ENCODE data around the gene SMARCA1. TPM values are rescaled to one million over a fixed set of nuclear protein-coding genes. Genes with fewer than 3 reads are reported as not detected.
A peak's percentile ranks its signal among the peaks of the same experiment; 100 is the strongest.
"Not testable (repeated sequence)": the region's sequence is repeated elsewhere in the genome, so short reads cannot be mapped to it uniquely, and the experiment has no call there.

Gene SMARCA1
- total and polyA plus RNA-seq, 2 experiments from 2014 or later, result 66.7 to 119 TPM

DNA sequence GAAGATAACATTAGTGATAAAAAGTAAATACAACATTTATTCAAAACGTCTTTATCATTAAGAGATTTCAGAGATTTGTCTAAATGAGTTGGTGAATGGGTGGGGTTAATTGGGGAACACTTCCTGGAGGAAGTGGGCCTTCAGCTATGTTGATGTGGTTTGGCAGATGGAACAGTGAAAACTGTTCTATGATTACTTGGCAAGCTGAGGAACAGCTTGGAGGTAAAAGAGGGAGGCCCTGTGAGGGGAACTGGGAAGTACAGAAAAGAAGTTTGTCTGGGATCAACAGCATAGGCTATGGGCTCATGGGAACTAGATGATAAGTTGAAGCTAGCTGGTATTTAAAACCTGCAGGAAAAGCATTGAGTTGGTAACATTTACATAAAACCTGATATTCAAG lies 42.8 kb upstream of the SMARCA1 start:
- H2AFZ ChIP-seq, result no peak overlapping the region
- H3K9me2 ChIP-seq (replicated peaks; ENCODE audit: insufficient read depth), result no peaks in the 10 kb centered on the region
- H3K4me2 ChIP-seq, result no peak overlapping the region
- no peaks in the 10 kb centered on the region for H3K9me3 ChIP-seq (ENCODE audit: low read depth)
- DNase-seq (ENCODE audit: low spot score), result no peak
- H3K4me3 ChIP-seq, result no peak overlapping the region
- TF ChIP-seq EZH2 (IDR thresholded peaks at IDR 0.05; ENCODE audit: borderline replicate concordance) (no peak), EZH2phosphoT487 (IDR thresholded peaks at IDR 0.05; ENCODE audit: low read depth, severe bottlenecking, unreplicated experiment) (no peak)
- TF ChIP-seq, protein P1, sequence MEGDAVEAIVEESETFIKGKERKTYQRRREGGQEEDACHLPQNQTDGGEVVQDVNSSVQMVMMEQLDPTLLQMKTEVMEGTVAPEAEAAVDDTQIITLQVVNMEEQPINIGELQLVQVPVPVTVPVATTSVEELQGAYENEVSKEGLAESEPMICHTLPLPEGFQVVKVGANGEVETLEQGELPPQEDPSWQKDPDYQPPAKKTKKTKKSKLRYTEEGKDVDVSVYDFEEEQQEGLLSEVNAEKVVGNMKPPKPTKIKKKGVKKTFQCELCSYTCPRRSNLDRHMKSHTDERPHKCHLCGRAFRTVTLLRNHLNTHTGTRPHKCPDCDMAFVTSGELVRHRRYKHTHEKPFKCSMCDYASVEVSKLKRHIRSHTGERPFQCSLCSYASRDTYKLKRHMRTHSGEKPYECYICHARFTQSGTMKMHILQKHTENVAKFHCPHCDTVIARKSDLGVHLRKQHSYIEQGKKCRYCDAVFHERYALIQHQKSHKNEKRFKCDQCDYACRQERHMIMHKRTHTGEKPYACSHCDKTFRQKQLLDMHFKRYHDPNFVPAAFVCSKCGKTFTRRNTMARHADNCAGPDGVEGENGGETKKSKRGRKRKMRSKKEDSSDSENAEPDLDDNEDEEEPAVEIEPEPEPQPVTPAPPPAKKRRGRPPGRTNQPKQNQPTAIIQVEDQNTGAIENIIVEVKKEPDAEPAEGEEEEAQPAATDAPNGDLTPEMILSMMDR (IDR thresholded peaks at IDR 0.05; ENCODE audit: poor library complexity), result no peak
- no peaks in the 10 kb centered on the region for H3K79me2 ChIP-seq
- 17% methylated on average over 1 of the region's 1 CpG for WGBS (ENCODE audit: low lambda C conversion rate, missing lambda C conversion rate)
- peak overlapping the region; percentile 11 for H3K27ac ChIP-seq
- no peaks in the 10 kb centered on the region for H3K27me3 ChIP-seq
- H4K20me1 ChIP-seq (ENCODE audit: insufficient read depth, poor library complexity, severe bottlenecking), result no peaks in the 10 kb centered on the region
- no peaks in the 10 kb centered on the region for H3K4me1 ChIP-seq (ENCODE audit: insufficient read depth)
- H3K36me3 ChIP-seq (replicated peaks; ENCODE audit: insufficient read depth, low read depth), result no peaks in the 10 kb centered on the region

DNA sequence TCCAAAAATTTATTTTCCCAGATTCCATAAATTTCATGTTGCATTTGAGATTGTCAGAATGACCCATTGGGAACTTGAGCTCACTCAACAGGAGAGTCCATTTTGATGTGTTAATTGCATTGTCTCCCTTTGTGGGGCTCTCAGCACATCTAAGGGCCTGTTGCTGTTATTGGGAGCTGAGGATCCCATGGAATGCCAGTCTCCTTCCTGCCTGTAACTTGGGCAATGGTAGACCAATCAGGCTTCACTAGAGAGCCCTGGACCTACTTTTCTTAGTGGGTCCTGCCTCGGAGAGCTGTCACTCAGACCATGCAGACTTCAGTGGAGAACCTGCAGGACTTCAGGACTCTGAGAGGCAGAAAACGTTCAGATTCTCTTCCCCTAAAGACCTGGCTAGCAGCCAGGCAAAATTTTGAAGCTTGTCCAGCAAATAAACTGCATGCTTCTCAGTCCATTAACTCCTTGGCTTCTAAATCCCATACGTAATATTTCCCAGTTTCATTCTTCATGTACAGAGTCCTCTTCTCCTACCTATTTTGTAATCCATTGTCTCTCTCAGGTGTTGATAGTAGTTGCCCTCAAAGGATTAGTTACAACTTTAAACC lies 41.9 kb upstream of the SMARCA1 start:
- H3K36me3 ChIP-seq (replicated peaks; ENCODE audit: insufficient read depth, low read depth), result no peaks in the 10 kb centered on the region

DNA sequence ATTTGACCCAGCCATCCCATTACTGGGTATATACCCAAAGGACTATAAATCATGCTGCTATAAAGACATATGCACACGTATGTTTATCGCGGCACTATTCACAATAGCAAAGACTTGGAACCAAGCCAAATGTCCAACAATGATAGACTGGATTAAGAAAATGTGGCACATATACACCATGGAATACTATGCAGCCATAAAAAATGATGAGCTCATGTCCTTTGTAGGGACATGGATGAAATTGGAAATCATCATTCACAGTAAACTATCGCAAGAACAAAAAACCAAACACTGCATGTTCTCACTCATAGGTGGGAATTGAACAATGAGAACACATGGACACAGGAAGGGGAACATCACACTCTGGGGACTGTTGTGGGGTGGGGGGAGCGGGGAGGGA lies 41.1 kb upstream of the SMARCA1 start:
- not testable (repeated sequence) for H3K9me2 ChIP-seq (replicated peaks; ENCODE audit: insufficient read depth); H3K9me3 ChIP-seq (ENCODE audit: low read depth); H4K20me1 ChIP-seq (ENCODE audit: insufficient read depth, poor library complexity, severe bottlenecking); H3K27me3 ChIP-seq; H3K79me2 ChIP-seq; DNase-seq (ENCODE audit: low spot score); H3K4me1 ChIP-seq (ENCODE audit: insufficient read depth); H2AFZ ChIP-seq; H3K4me3 ChIP-seq; H3K4me2 ChIP-seq; H3K36me3 ChIP-seq (replicated peaks; ENCODE audit: insufficient read depth, low read depth); H3K27ac ChIP-seq
- 95% methylated on average over 4 of the region's 5 CpGs for WGBS (ENCODE audit: low lambda C conversion rate, missing lambda C conversion rate)

More for the DNA sequence above, 41.9 kb upstream of the SMARCA1 start:
- H3K4me1 ChIP-seq (ENCODE audit: insufficient read depth), result no peaks in the 10 kb centered on the region
- H3K9me2 ChIP-seq (replicated peaks; ENCODE audit: insufficient read depth), result no peaks in the 10 kb centered on the region
- H3K9me3 ChIP-seq (ENCODE audit: low read depth), result no peaks in the 10 kb centered on the region
- H3K27ac ChIP-seq, result peak overlapping the region; percentile 11
- no peak overlapping the region for H3K4me2 ChIP-seq
- no peaks in the 10 kb centered on the region for H4K20me1 ChIP-seq (ENCODE audit: insufficient read depth, poor library complexity, severe bottlenecking)
- no peak for DNase-seq (ENCODE audit: low spot score)
- 53% methylated on average over 3 of the region's 3 CpGs for WGBS (ENCODE audit: low lambda C conversion rate, missing lambda C conversion rate)
- no peaks in the 10 kb centered on the region for H3K27me3 ChIP-seq
- no peaks in the 10 kb centered on the region for H3K79me2 ChIP-seq
- H2AFZ ChIP-seq, result no peak overlapping the region
- no peak for TF ChIP-seq EZH2 (IDR thresholded peaks at IDR 0.05; ENCODE audit: borderline replicate concordance)
- TF ChIP-seq, protein P1 (IDR thresholded peaks at IDR 0.05; ENCODE audit: poor library complexity), result no peak
- no peak for TF ChIP-seq EZH2phosphoT487 (IDR thresholded peaks at IDR 0.05; ENCODE audit: low read depth, severe bottlenecking, unreplicated experiment)
- no peak overlapping the region for H3K4me3 ChIP-seq

DNA sequence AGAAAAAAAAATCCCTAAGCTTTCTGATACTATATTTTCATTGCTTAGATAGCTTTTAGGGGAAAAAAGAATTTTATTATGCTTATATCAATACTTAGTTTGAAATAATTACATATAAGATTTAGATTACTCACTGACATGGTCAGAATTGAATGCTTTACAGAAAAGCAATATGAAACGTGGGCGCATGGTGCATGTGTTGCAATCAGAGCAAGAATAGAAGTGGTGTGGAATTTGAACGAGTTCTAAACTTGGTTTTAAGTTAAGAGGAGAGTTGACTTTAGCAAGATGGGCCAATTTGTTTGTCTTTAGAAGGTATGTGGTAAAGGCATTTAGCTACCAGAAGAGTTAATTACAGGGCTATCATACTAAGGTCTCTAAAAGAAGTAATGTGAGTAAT lies 38.2 kb upstream of the SMARCA1 start:
- Histone ChIP-seq H3K9me3 (ENCODE audit: low read depth) (no peaks in the 10 kb centered on the region), H3K36me3 (replicated peaks; ENCODE audit: insufficient read depth, low read depth) (no peaks in the 10 kb centered on the region), H3K79me2 (no peaks in the 10 kb centered on the region), H3K4me1 (ENCODE audit: insufficient read depth) (no peaks in the 10 kb centered on the region), H2AFZ (no peak overlapping the region), H3K9me2 (replicated peaks; ENCODE audit: insufficient read depth) (no peaks in the 10 kb centered on the region), H3K4me3 (no peak overlapping the region), H3K27ac (no peak overlapping the region), H3K27me3 (no peaks in the 10 kb centered on the region), H4K20me1 (ENCODE audit: insufficient read depth, poor library complexity, severe bottlenecking) (no peaks in the 10 kb centered on the region), H3K4me2 (no peak overlapping the region)
- no peak for TF ChIP-seq EZH2 (IDR thresholded peaks at IDR 0.05; ENCODE audit: borderline replicate concordance)
- TF ChIP-seq, protein P1 (IDR thresholded peaks at IDR 0.05; ENCODE audit: poor library complexity), result no peak
- no peak for TF ChIP-seq EZH2phosphoT487 (IDR thresholded peaks at IDR 0.05; ENCODE audit: low read depth, severe bottlenecking, unreplicated experiment)
- 72% methylated on average over 3 of the region's 3 CpGs for WGBS (ENCODE audit: low lambda C conversion rate, missing lambda C conversion rate)
- no peak for DNase-seq (ENCODE audit: low spot score)

Data from hepatocyte (in vitro differentiated cells).